HAP-1 (cell line): Measurements from ENCODE around the gene RGS14.
A peak's percentile ranks its signal among the peaks of the same experiment; 100 is the strongest.

Source experiments
- DNase-seq, 2 experiments: peaks; one replicate each; pipeline ENCODE4 v3.0.0-alpha.2; 2016 to 2020; ENCODE audit warnings: low spot score in 2 of 2
- H3K27me3 ChIP-seq: fragments of 250-450 bp; sonication (Bioruptor Pico); 2 replicates; pipeline ENCODE4 v1.5.1; 2020; ENCODE audit warnings: low read depth, mild to moderate bottlenecking, moderate library complexity
- H3K36me3 ChIP-seq: fragments of 250-450 bp; sonication (Bioruptor Pico); replicated peaks from 2 replicates; pipeline ENCODE4 v1.5.1; 2020; ENCODE audit warnings: mild to moderate bottlenecking
- H3K4me1 ChIP-seq: fragments of 250-450 bp; sonication (Bioruptor Pico); 2 replicates; pipeline ENCODE4 v1.5.1; 2020; ENCODE audit warnings: mild to moderate bottlenecking
- H3K4me3 ChIP-seq: fragments of 250-450 bp; sonication (Bioruptor Pico); 2 replicates; pipeline ENCODE4 v1.5.1; 2020; ENCODE audit warnings: mild to moderate bottlenecking, moderate library complexity
- H3K9me3 ChIP-seq: fragments of 250-450 bp; sonication (Bioruptor Pico); 2 replicates; pipeline ENCODE4 v1.5.1; 2020; ENCODE audit warnings: mild to moderate bottlenecking, moderate library complexity
- in situ Hi-C: fragments of 300-500 bp; cut with MboI; formaldehyde crosslinking; loops from 3 replicates; pipeline ENCODE4 v1.14.3; 2020; ENCODE audit warnings: low sequenced_read_pairs, inconsistent platforms, mixed read lengths

The RGS14 gene

DNA sequence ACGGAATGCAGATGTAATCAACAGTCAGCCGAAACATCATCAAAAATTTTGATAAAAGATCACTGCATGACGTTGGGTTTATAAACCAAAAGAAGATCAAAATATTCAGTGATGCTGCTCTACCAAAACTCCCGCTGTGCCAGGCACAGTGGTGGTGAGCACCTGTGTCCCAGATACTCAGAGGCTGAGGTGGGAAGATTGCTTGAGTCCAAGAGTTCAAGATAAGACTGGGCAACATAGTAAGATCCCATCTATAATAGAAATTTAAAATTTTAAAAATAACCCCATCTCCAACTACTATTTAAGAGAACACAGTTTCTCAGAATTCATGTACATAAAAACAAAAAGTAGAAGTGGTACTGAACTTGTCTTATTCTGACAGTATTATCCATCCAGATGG lies 10.0 kb upstream of the RGS14 start:
- Histone ChIP-seq H3K4me1 (peaks cover 10% of the 10 kb centered on the region), H3K27me3 (no peaks in the 10 kb centered on the region), H3K36me3 (peaks cover 17% of the 10 kb centered on the region; the same call in 1 of the 2 replicates), H3K4me3 (no peak overlapping the region), H3K9me3 (no peaks in the 10 kb centered on the region)
- in situ Hi-C loops: no loop called here
- DNase-seq: no peak

DNA sequence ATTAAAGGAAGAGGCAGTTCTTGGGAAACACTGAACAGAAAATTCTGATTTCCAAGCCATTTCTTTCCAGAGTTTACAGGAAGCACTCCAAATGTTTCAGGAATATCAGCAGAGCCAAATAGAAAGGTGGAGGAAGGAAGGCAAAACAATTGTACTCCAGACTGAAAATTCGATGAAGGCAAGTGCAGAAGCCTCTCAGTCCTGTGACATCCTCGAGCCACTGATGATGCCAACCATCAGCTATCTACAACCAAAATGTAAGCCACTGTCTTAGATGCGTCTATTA lies 8.4 kb upstream of the RGS14 start:
- Histone ChIP-seq H3K9me3 (no peaks in the 10 kb centered on the region), H3K36me3 (peaks cover 17% of the 10 kb centered on the region; the same call in 1 of the 2 replicates), H3K4me1 (peaks cover 10% of the 10 kb centered on the region), H3K27me3 (no peaks in the 10 kb centered on the region), H3K4me3 (no peak overlapping the region)
- no peak for DNase-seq
- in situ Hi-C loops: no loop called here

DNA sequence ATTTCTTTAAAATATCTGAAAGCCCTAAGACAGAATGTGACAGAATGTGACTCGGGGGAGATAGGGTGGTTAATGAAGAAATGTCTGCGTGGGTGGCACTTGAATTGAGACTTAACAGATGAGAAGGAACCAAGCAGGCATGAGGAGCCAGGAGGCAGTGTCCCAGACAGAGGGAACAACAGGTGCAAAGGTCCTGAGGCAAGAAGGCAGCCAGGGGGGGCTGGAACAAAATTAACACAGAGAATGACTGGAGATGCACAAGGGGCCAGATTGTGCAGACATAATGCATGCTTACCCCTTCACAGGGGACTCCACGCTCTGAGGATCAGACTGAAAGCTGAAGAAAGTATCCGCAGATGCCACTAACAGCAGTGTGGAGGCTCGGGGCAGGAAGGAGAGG lies 8.0 kb upstream of the RGS14 start:
- H3K4me1 ChIP-seq: peaks cover 10% of the 10 kb centered on the region
- DNase-seq: no peak
- no peaks in the 10 kb centered on the region for H3K9me3 ChIP-seq
- no peaks in the 10 kb centered on the region for H3K27me3 ChIP-seq
- peaks cover 17% of the 10 kb centered on the region; the same call in 1 of the 2 replicates for H3K36me3 ChIP-seq
- no peak overlapping the region for H3K4me3 ChIP-seq
- in situ Hi-C loops: no loop called here

DNA sequence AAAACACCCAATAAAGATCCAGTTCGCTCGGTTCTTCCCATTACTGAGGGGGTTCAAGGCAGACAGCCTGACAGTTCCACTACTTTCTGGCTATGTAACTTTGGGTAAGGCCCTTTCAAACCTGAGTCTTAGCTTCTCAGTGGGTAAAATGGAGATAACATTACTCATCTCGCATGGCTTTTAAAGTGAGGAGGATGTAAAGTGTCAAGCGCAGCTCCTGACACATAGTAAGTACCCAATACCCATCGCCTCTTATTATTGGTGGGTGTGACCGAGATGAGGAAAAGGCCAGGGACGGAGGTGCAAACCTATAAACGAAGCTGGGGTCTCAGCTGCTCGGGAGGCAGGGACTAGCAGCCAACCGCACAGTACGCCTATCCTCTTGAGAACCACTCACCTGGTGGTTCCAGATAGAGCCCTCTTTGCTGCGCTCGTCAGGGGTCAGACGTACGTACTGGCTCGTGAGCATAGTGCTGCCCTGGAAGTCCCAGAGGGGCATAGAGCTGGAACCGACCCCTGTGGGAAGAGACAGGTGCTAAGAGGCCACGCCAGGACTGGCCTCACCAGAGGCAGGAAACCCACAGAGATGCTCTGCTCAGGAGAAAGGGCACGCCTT lies 6.8 kb upstream of the RGS14 start:
- peak overlapping the region; percentile 85 for H3K4me3 ChIP-seq
- H3K9me3 ChIP-seq: peaks cover 3% of the 10 kb centered on the region; the same call in 1 of the 2 replicates
- H3K27me3 ChIP-seq: no peaks in the 10 kb centered on the region
- peaks cover 10% of the 10 kb centered on the region for H3K4me1 ChIP-seq
- H3K36me3 ChIP-seq: peaks cover 16% of the 10 kb centered on the region; the same call in 1 of the 2 replicates
- in situ Hi-C loops: no loop called here
- DNase-seq: no peak

DNA sequence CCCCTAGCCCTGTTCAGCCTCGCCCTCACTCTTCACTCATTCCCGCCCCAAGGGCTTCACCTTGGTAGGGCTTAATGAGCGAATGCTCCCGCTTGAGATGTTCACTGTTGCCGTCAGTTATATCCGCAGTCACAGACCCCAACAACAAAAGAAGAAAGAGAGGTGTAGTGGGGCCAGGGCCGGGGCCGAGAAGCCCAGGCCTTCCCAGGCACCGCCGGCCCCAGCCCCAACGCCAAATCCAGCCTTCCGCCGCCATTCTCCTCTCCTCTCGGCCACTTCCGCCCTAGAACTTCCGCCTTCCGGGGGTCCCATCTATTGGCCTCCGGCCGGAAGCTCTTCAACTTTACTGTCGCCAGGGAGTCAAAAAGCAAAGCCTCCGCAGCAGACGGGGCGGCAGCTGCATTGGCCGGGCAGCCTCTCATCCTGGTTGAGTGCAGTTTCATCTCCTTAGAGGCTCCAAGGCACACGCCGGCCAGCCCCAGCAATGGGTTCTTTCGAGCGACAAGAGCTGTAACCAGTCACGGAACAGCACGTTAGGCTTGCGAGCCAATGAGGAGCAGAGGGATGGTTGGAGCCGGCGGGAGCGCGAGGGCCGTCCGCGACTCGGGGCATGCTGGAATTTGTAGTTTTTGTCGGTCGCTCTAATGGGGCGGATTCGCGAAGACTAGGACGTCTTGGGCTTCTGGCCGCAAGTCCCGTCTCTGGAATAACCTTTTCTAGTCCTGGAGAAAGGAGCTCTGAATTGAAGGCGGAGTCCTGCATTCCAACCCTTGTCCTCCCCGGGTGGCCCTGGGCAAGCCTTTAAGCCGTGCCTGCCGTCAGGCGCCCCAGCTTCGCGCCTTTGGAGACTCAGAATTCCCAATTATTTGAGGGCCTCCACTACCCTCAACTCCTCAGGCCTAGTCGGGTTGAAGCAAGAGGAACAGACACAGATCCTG lies 6.1 kb upstream of the RGS14 start, which contains the start of gene LMAN2:
Gene LMAN2, minus strand, starts transcription at position 277 of the 938 bp plus-strand sequence. Its CDS starts 21 bp downstream, at position 256.
- Histone ChIP-seq H3K4me1 (peaks cover 10% of the 10 kb centered on the region), H3K36me3 (peaks cover 14% of the 10 kb centered on the region; the same call in 1 of the 2 replicates), H3K4me3 (peak within 1 kb of the TSS; percentile 85), H3K9me3 (peaks cover 3% of the 10 kb centered on the region; the same call in 1 of the 2 replicates), H3K27me3 (no peaks in the 10 kb centered on the region)
- DNase-seq: peak; percentile 91 to 93
- in situ Hi-C loops: no loop called here

DNA sequence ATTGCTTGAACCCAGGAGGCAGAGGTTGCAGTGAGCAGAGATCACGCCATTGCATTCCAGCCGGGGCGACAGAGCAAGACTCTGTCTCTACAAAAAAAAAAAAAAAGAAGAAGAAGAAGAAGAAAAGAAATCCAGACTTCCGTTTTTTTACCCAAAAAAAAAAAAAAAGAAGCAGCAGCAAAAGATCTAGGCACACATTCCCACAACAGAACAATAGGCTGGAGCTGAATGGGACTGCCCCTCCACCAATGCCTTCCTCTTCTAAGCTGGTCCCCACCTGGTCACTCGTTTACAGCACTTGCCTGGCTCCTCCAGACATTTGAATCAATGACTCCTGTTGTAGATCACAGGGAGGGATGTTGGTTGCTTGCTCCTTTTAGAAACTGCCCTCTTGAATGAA lies 4.6 kb upstream of the RGS14 start:
- in situ Hi-C loops: no loop called here
- no peak for DNase-seq

DNA sequence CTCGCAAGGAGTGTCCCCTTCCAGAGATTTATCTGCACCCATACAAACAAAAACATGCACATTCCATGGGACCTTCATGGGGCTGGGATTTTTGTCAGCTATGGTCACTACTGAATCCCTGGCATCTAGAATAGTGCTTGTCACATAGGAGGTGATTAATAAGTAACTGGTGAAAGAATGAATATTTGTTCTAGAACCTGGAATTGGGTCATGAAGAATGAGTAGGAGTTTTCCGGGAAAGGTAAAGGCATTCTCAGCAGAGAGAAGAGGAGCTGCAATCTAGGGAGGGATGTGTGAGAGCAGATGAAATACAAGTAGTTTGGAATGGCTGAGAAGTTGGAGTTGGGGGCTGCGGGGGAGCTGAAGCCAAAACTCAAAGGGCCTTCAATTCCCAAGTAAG lies 3.5 kb upstream of the RGS14 start:
- DNase-seq: no peak
- Histone ChIP-seq H3K27me3 (peaks cover 17% of the 10 kb centered on the region), H3K36me3 (peaks cover 3% of the 10 kb centered on the region; the same call in 1 of the 2 replicates), H3K9me3 (peaks cover 3% of the 10 kb centered on the region; the same call in 1 of the 2 replicates), H3K4me1 (peaks cover 10% of the 10 kb centered on the region), H3K4me3 (no peak overlapping the region)
- in situ Hi-C loops: no loop called here

More for the DNA sequence above, 4.6 kb upstream of the RGS14 start:
- peaks cover 10% of the 10 kb centered on the region for H3K4me1 ChIP-seq
- peaks cover 3% of the 10 kb centered on the region; the same call in 1 of the 2 replicates for H3K9me3 ChIP-seq
- H3K36me3 ChIP-seq: peaks cover 5% of the 10 kb centered on the region; the same call in 1 of the 2 replicates
- peaks cover 10% of the 10 kb centered on the region for H3K27me3 ChIP-seq
- H3K4me3 ChIP-seq: no peak overlapping the region

DNA sequence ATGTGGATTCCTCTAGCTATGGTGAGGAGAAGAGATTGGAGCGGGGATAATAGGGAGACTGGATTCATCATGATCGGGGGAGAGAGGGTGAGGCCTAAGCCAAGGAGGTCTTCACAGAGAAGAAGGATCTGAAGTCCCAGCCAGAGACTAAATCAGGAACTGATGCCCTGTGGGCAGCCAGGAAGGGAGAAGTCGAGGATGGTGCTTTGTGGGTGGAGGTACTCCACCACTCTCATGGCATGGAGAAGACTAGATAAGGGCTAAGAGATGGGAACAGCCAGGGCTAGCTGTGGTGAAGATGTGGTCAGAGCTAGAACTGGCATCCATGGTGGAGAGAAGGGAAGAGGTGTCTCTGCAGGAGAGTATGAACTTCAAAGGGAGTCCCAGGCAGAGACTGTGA lies 3.0 kb upstream of the RGS14 start:
- H3K4me1 ChIP-seq: peaks cover 7% of the 10 kb centered on the region
- no peaks in the 10 kb centered on the region; the same call in 1 of the 2 replicates for H3K36me3 ChIP-seq
- H3K27me3 ChIP-seq: peaks cover 17% of the 10 kb centered on the region
- peaks cover 3% of the 10 kb centered on the region; the same call in 1 of the 2 replicates for H3K9me3 ChIP-seq
- no peak overlapping the region for H3K4me3 ChIP-seq
- in situ Hi-C loops: no loop called here
- DNase-seq: no peak

DNA sequence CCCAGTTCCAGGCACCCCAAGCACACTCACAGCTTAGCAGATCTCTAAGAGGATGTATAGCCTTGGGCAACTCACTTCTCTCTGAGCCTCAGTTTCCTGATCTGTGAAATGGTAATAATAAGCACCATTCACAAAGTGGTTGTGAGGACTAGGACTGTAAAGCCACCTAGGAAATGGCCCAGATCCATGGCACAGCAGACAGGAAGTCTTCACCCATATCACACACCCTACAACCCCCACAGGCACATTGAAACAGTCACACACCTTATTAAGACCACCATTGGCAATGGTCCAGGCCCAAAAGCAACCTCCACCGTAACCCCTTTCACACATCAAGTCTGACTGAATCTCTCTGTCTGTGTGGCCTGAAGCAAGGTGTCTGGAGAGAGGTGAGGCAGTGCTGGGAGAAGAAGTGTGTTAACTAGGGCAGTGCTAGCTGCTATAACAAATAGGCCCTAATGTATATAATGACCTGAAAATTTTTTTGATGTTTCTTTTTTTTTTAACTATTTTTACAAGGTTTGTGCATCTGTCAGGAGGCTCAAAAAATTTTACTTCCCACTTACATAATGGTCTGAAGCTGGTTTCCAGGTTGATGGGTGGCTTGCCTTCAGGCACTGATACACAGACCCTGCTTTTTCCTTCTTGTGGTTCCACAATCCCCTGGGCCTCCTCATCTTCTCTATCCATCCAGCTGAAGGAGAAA lies 2.4 kb upstream of the RGS14 start:
- no peak for DNase-seq
- H3K27me3 ChIP-seq: peaks cover 17% of the 10 kb centered on the region
- H3K9me3 ChIP-seq: peaks cover 3% of the 10 kb centered on the region; the same call in 1 of the 2 replicates
- H3K4me1 ChIP-seq: peaks cover 4% of the 10 kb centered on the region
- H3K36me3 ChIP-seq: no peaks in the 10 kb centered on the region; the same call in 1 of the 2 replicates
- no peak overlapping the region for H3K4me3 ChIP-seq
- in situ Hi-C loops: no loop called here

DNA sequence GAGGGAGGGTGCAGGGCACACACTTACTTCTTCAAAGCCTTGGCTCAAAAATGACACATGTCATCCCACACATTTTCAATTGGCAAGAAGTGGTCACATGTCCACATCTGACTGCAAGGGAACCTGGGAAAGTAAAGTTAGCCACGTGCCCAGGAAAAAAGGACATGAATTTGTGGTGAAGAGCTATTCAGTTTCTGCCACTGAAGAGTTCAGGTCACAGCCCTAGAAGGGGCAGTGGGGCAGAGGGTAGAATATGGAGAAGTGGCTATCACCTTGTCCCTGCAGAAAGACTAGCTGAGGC lies 1.9 kb upstream of the RGS14 start:
- peaks cover 17% of the 10 kb centered on the region for H3K27me3 ChIP-seq
- no peak for DNase-seq
- H3K4me1 ChIP-seq: no peaks in the 10 kb centered on the region; the same call in 1 of the 2 replicates
- H3K36me3 ChIP-seq: no peaks in the 10 kb centered on the region; the same call in 1 of the 2 replicates
- in situ Hi-C loops: no loop called here
- peaks cover 3% of the 10 kb centered on the region; the same call in 1 of the 2 replicates for H3K9me3 ChIP-seq
- no peak overlapping the region for H3K4me3 ChIP-seq

DNA sequence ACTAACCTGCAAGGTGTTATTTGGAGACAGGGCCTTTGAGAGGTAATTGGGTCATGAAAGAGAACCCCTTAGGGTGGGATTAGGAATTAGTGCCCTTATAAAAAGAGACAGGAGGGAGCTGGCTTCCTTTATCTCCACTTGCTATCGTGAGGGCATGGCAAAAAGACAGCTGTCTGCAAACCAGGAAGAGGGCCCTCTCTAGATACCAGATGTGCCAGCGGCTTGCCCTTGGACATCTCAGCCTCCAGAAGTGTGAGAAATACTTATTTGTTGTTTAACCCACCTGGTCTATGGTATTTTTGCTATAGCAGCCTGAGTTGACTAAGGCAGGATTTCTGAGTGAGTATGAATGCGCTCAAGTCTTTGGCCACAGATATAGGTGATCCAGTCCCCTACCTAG lies 978 bp upstream of the RGS14 start:
- Histone ChIP-seq H3K36me3 (no peaks in the 10 kb centered on the region), H3K4me3 (no peak overlapping the region), H3K4me1 (no peaks in the 10 kb centered on the region; the same call in 1 of the 2 replicates), H3K9me3 (peaks cover 3% of the 10 kb centered on the region; the same call in 1 of the 2 replicates), H3K27me3 (peaks cover 17% of the 10 kb centered on the region)
- no peak for DNase-seq
- in situ Hi-C loops: no loop called here

DNA sequence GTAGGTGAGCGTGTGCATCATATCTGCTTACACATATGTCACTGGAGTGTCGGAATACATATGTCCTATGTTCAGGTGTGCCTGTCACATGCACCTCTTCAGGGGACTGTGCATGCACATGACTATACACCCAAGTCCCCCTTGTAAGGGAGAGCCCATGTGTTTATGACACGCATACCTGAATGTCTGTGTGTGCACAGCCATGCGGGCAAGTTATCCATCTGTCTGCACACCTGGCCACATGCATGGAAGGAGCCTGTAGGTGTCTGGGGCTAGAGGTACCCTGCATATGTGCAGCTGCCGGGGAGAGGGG lies 622 bp upstream of the RGS14 start:
- H3K4me3 ChIP-seq: no peak overlapping the region
- DNase-seq: no peak
- peaks cover 3% of the 10 kb centered on the region; the same call in 1 of the 2 replicates for H3K9me3 ChIP-seq
- H3K27me3 ChIP-seq: peaks cover 17% of the 10 kb centered on the region
- in situ Hi-C loops: no loop called here
- no peaks in the 10 kb centered on the region for H3K36me3 ChIP-seq
- no peaks in the 10 kb centered on the region; the same call in 1 of the 2 replicates for H3K4me1 ChIP-seq

DNA sequence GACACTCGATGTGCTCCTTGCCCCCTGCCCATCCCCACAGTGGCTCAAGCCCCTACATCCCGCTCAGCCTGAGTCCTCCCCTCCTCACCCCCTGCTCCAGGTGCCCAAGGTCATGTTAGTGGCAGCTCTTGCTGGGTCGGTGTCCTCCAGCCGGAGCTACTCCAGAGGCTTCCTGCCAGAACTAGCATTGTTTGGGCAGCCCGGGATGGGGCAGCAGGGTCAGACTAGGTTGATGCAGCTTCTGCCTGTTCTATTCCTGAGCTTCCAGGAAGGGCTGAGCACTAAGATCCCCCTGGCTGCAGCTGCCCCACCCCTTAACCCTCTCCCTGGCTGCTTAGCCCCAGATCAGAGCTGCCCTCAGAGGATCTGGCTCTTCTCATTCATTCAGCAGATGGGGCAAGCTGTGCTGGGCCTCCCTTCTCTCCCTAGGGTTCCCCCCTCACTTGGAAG lies 671 bp downstream of the RGS14 start:
- H3K9me3 ChIP-seq: peaks cover 3% of the 10 kb centered on the region; the same call in 1 of the 2 replicates
- H3K36me3 ChIP-seq: no peaks in the 10 kb centered on the region
- H3K4me3 ChIP-seq: no peak overlapping the region
- peaks cover 6% of the 10 kb centered on the region for H3K4me1 ChIP-seq
- in situ Hi-C loops: no loop called here
- H3K27me3 ChIP-seq: peaks cover 17% of the 10 kb centered on the region
- DNase-seq: no peak
